ENCODE data around the gene TBC1D1. TPM values are rescaled to one million over a fixed set of nuclear protein-coding genes. Genes with fewer than 3 reads are reported as not detected.

TBC1D1 gene
- total and polyA plus RNA-seq, 2 of the 8 experiments (the other 6 are each of a cell fraction or from before 2014, with no cell fraction given), result 96.9 to 162 TPM

DNA sequence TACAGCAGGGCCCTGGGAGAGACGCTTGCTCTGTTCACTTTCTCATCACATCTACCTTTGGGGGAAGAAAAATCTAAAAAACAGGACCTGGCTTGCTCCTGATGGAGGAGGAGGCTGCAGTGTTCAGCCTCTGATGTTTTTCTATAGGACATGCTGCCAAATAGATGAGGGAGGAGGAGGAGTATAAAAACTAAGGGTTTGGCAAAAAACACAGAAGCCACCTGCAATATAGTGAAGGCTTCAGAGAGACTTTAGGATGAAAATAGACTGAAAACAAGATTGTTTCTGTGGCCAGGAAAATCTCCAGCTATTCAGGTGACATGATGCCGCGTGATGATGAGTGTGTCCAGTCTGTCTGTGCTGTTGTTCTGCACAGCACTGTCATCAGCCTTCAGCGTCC, 229.9 kb downstream of the TBC1D1 start:
- H3K56ac ChIP-seq (replicated peaks; ENCODE audit: insufficient read length, low read depth, low read length), result no peak overlapping the region
- H3K18ac ChIP-seq (ENCODE audit: extremely low read depth, low read length), result no peak overlapping the region
- no peak overlapping the region for H3K27ac ChIP-seq (ENCODE audit: low read depth, low read length)
- H4K5ac ChIP-seq (ENCODE audit: insufficient read length, low read depth, low read length), result no peak overlapping the region
- no peak overlapping the region for H2AK5ac ChIP-seq (ENCODE audit: low read depth, low read length)
- H4K20me1 ChIP-seq (replicated peaks in 1 of 2; ENCODE audit: control insufficient read depth in 1 of 2, insufficient read depth in 2 of 2, low read length in 2 of 2), result no peaks in the 10 kb centered on the region
- no peaks in the 10 kb centered on the region for H3K79me2 ChIP-seq (ENCODE audit: control insufficient read depth in 1 of 2, insufficient read depth in 2 of 2, low read length in 2 of 2)
- POLR2A ChIA-PET (ENCODE audit: partially characterized antibody), result no interaction called here
- H2BK5ac ChIP-seq (ENCODE audit: low read depth, low read length), result no peak overlapping the region
- H3K27me3 ChIP-seq (replicated peaks in 1 of 4; ENCODE audit: control insufficient read depth in 3 of 4, extremely low read depth in 1 of 4, insufficient read depth in 3 of 4, low read length in 3 of 4), result peaks cover 0 to 2% (median 0%) of the 10 kb centered on the region in 4 experiments; a peak in 1 of 7 replicates
- H3K4me1 ChIP-seq (replicated peaks in 1 of 4; ENCODE audit: control insufficient read depth in 3 of 4, insufficient read depth in 4 of 4, low read length in 3 of 4), result peaks cover 0 to 4% (median 0%) of the 10 kb centered on the region in 4 experiments; a peak in 3 of 7 replicates
- no peak for TF ChIP-seq CHD1 (IDR thresholded peaks at IDR 0.05; ENCODE audit: low read depth, low read length)
- no peak for TF ChIP-seq KDM4A (IDR thresholded peaks at IDR 0.05; ENCODE audit: low read depth, low read length, severe bottlenecking)
- TF ChIP-seq BACH1 (IDR thresholded peaks at IDR 0.05; ENCODE audit: low read length), result no peak
- TF ChIP-seq SP1 (IDR thresholded peaks at IDR 0.05; ENCODE audit: low read depth, low read length), result no peak
- TF ChIP-seq SUZ12 (IDR thresholded peaks at IDR 0.05; ENCODE audit: low read length), result no peak
- TF ChIP-seq TAF7 (optimal IDR thresholded peaks at IDR 0.05; ENCODE audit: borderline replicate concordance, low read depth, low read length), result no peak
- TF ChIP-seq USF2 (IDR thresholded peaks at IDR 0.05; ENCODE audit: low read length), result no peak
- no peak for TF ChIP-seq FOSL1 (IDR thresholded peaks at IDR 0.05; ENCODE audit: insufficient read depth, low read depth, low read length)
- no peak overlapping the region for H2BK120ac ChIP-seq (replicated peaks; ENCODE audit: low read depth, low read length)
- 93% methylated on average over 4 of the region's 4 CpGs; no CpG with 5 or more reads in 1 of the 2 experiments for WGBS, 2 experiments (ENCODE audit: extremely low coverage in 1 of 2, insufficient coverage in 1 of 2, insufficient read length in 1 of 2, insufficient replicate concordance in 2 of 2, low coverage in 1 of 2, low lambda C conversion rate in 2 of 2, missing lambda C conversion rate in 1 of 2)
- H3K79me1 ChIP-seq (ENCODE audit: low read depth, low read length), result no peaks in the 10 kb centered on the region
- no peak for FAIRE-seq
- DNase-seq (ENCODE audit: low read depth in 1 of 2, low spot score in 2 of 2), result no peak
- no peak overlapping the region for H4K91ac ChIP-seq (replicated peaks; ENCODE audit: insufficient read length, low read length)
- no peak overlapping the region for H3K14ac ChIP-seq (ENCODE audit: insufficient read length)
- CTCF ChIA-PET (ENCODE audit: partially characterized antibody), result interaction anchor here (0.7 to 2.7 kb wide), 6 partner anchors 10 to 59 kb away, joined by 3 to 10 read pairs (median 4); no protein-coding TSS in a partner anchor
- H2BK20ac ChIP-seq (ENCODE audit: low read length), result no peak overlapping the region
- no peak overlapping the region for H3K9ac ChIP-seq (replicated peaks in 1 of 4; ENCODE audit: extremely low read depth in 1 of 4, low read depth in 3 of 4, low read length in 3 of 4)
- no peak overlapping the region for H2AFZ ChIP-seq (ENCODE audit: low read length)
- H3K36me3 ChIP-seq (ENCODE audit: control insufficient read depth in 2 of 4, insufficient read depth in 4 of 4, low read length in 3 of 4), result peaks cover 2 to 41% (median 12%) of the 10 kb centered on the region in 4 experiments; a peak in 7 of 8 replicates
- no peaks in the 10 kb centered on the region for H3K23me2 ChIP-seq (ENCODE audit: low read depth, low read length)
- no peak overlapping the region for H2BK15ac ChIP-seq (ENCODE audit: low read length)
- H3K4ac ChIP-seq (replicated peaks; ENCODE audit: insufficient read length, low read depth, low read length), result no peak overlapping the region
- no peak overlapping the region for H4K8ac ChIP-seq (ENCODE audit: extremely low read depth, insufficient read depth, low read length)
- no peak overlapping the region for H3K23ac ChIP-seq (ENCODE audit: insufficient read length)
- H3K9me3 ChIP-seq (ENCODE audit: insufficient read depth in 2 of 2, low read depth in 1 of 2, low read length in 1 of 2), result no peaks in the 10 kb centered on the region
- H3K4me3 ChIP-seq (ENCODE audit: extremely low read depth in 1 of 4, insufficient read depth in 2 of 4, low read depth in 3 of 4, low read length in 4 of 4), result no peak overlapping the region
- no peak overlapping the region for H3K4me2 ChIP-seq (ENCODE audit: insufficient read depth in 1 of 2, low read depth in 2 of 2, low read length in 2 of 2)
- no peak overlapping the region for H2BK12ac ChIP-seq (ENCODE audit: low read depth, low read length)
